Stimulated activated CD4-positive, alpha-beta T cell treated with anti-CD3 and anti-CD28 coated beads, Interleukin-4, amount 100 ng/mL, for 24 hours (primary cell): ENCODE data around the gene POLR2I.
"Not testable (repeated sequence)": the region's sequence is repeated elsewhere in the genome, so short reads cannot be mapped to it uniquely, and the experiment has no call there.

Experiments
- DNase-seq: peaks from one replicate; pipeline ENCODE4 v3.0.0-alpha.2; 2020

Gene POLR2I

GRCh38 chr19:36099166-36099785 lies 15.4 kb downstream of the POLR2I start:
- no peak for DNase-seq

- DNase-seq: no peak
These were observed 17.6 kb downstream of the POLR2I start for GRCh38 chr19:36097036-36097435.

GRCh38 chr19:36093687-36094086 lies 21.0 kb downstream of the POLR2I start:
- no peak for DNase-seq

- DNase-seq: no peak
These were observed 21.5 kb downstream of the POLR2I start for GRCh38 chr19:36093146-36093662.

GRCh38 chr19:36092566-36092965 lies 22.1 kb downstream of the POLR2I start:
- no peak for DNase-seq

- DNase-seq: no peak
These were observed 23.6 kb downstream of the POLR2I start for GRCh38 chr19:36090910-36091695.

GRCh38 chr19:36089847-36090246 lies 24.8 kb downstream of the POLR2I start:
- no peak for DNase-seq

- DNase-seq: no peak
These were observed 28.3 kb downstream of the POLR2I start for GRCh38 chr19:36086326-36086725.

GRCh38 chr19:36084231-36085009 lies 30.3 kb downstream of the POLR2I start:
- DNase-seq: no peak

- DNase-seq: no peak
These were observed 31.8 kb downstream of the POLR2I start for GRCh38 chr19:36082916-36083315.

- DNase-seq: no peak
These were observed 32.8 kb downstream of the POLR2I start for GRCh38 chr19:36081894-36082293.

- DNase-seq: no peak
These were observed 33.3 kb downstream of the POLR2I start for GRCh38 chr19:36081385-36081784.

- no peak for DNase-seq
These were observed 35.2 kb downstream of the POLR2I start for GRCh38 chr19:36079389-36079945.

GRCh38 chr19:36073121-36073876 lies 41.4 kb downstream of the POLR2I start:
- no peak for DNase-seq

- DNase-seq: no peak
These were observed 42.6 kb downstream of the POLR2I start for GRCh38 chr19:36072081-36072480.

GRCh38 chr19:36068810-36069499 lies 45.7 kb downstream of the POLR2I start:
- DNase-seq: not testable (repeated sequence)

GRCh38 chr19:36067681-36068080 lies 47.0 kb downstream of the POLR2I start:
- DNase-seq: no peak

- no peak for DNase-seq
These were observed 49.8 kb downstream of the POLR2I start for GRCh38 chr19:36064826-36065225.
